Tibial artery (tissue), 4 donors: ENCODE results near the gene TEKT2.

Experiments used
- DNase-seq, 2 donors: peaks; one replicate each; pipeline ENCODE4 v3.0.0-alpha.2; 2019
- H3K27ac ChIP-seq, 2 donors: fragments of 200-600 bp; sonication (generic) in 1 of 2; 1 replicate in 1 of 2; 2 replicates in 1 of 2; pipeline ENCODE4 v1.5.1; 2018 to 2019; ENCODE audit warnings: mild to moderate bottlenecking in 1 of 2
- H3K27me3 ChIP-seq, 2 donors: fragments of 200-600 bp; sonication (generic) in 1 of 2; one replicate each; pipeline versions ENCODE4 v1.5.1 to v1.6.0; 2016 to 2019
- H3K36me3 ChIP-seq, 3 donors: fragments of 200-600 bp; sonication (generic) in 2 of 3; one replicate each; pipeline ENCODE4 v1.5.1; 2016 to 2019; ENCODE audit warnings: mild to moderate bottlenecking in 2 of 3
- H3K4me1 ChIP-seq, 4 donors: fragments of 200-600 bp; sonication (generic) in 2 of 4; 1 replicate in 3 of 4; 2 replicates in 1 of 4; pipeline ENCODE4 v1.5.1; 2016 to 2019
- H3K4me3 ChIP-seq, 2 donors: fragments of 200-600 bp; sonication (generic) in 1 of 2; 1 replicate in 1 of 2; 2 replicates in 1 of 2; pipeline ENCODE4 v1.5.1; 2018 to 2019; ENCODE audit warnings: mild to moderate bottlenecking in 2 of 2
- H3K9me3 ChIP-seq, 3 donors: fragments of 200-600 bp; sonication (generic) in 1 of 3; one replicate each; pipeline ENCODE4 v1.5.1; 2016 to 2019
- CTCF ChIP-seq, 2 experiments: fragments of 200-600 bp in 1 of 2; fragments of 450-650 bp in 1 of 2; IDR thresholded peaks; one replicate each; pipeline ENCODE4 v1.5.1; 2017 to 2019; ENCODE audit warnings: antibody characterized with exemption in 2 of 2, mild to moderate bottlenecking in 1 of 2, moderate library complexity in 1 of 2
- intact Hi-C: fragments of 100-400 bp; cut with DNase I; formaldehyde crosslinking; loops from one replicate; pipeline ENCODE4 v1.15.0; 2023; ENCODE audit warnings: low total_unique reads

Gene TEKT2

GRCh38 chr1:36087233-36088123, 3.6 kb downstream of the TEKT2 start:
- no peak overlapping the region for H3K27ac ChIP-seq
- H3K4me1 ChIP-seq: peaks cover 0 to 48% (median 38%) of the 10 kb centered on the region in 4 donors
- H3K4me3 ChIP-seq: no peak overlapping the region
- peaks cover 0 to 38% of the 10 kb centered on the region in 2 donors for H3K27me3 ChIP-seq
- peaks cover 11 to 23% (median 16%) of the 10 kb centered on the region in 3 donors for H3K36me3 ChIP-seq
- intact Hi-C loops: no loop called here
- TF ChIP-seq CTCF (IDR thresholded peaks at IDR 0.05): no peak
- H3K9me3 ChIP-seq: no peaks in the 10 kb centered on the region
- DNase-seq: no peak

DNA sequence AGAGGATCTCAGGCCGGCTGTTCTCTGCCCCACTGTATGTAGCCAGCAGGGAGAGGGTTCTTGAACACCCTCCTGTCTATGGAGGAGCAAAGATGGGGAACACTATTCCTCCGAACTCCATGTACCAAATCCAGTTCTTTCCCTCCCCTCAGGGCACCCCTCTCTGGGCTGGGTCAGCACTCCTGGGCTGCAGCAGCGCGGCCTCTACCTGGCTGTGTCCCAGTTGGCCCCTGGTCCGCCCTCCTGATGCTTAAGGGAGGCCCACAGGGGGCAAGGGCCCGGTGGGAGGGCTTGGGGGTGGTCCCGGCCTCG, 4.3 kb downstream of the TEKT2 start:
- H3K27me3 ChIP-seq: peaks cover 0 to 34% of the 10 kb centered on the region in 2 donors
- DNase-seq: no peak
- H3K27ac ChIP-seq: peak overlapping the region; percentile 87 to 90
- peak overlapping the region; percentile 71 to 86 for H3K4me3 ChIP-seq
- peaks cover 0 to 52% (median 41%) of the 10 kb centered on the region in 4 donors for H3K4me1 ChIP-seq
- intact Hi-C loops: no loop called here
- TF ChIP-seq CTCF (IDR thresholded peaks at IDR 0.05): no peak
- peaks cover 19 to 30% (median 23%) of the 10 kb centered on the region in 3 donors for H3K36me3 ChIP-seq
- H3K9me3 ChIP-seq: no peaks in the 10 kb centered on the region

- Histone ChIP-seq H3K27me3 (peaks cover 0 to 28% of the 10 kb centered on the region in 2 donors), H3K9me3 (no peaks in the 10 kb centered on the region), H3K4me1 (peaks cover 0 to 50% (median 41%) of the 10 kb centered on the region in 4 donors), H3K36me3 (peaks cover 24 to 36% (median 29%) of the 10 kb centered on the region in 3 donors), H3K27ac (peak within 1 kb of the TSS; percentile 87 to 90), H3K4me3 (peak within 1 kb of the TSS; percentile 71 to 86)
- peak; percentile 79 to 93 for DNase-seq
- peak; percentile 98 to 100 for TF ChIP-seq CTCF (IDR thresholded peaks at IDR 0.05)
- intact Hi-C loops: no loop called here
These were observed 4.9 kb downstream of the TEKT2 start, which contains the start of gene ADPRS for GRCh38 chr1:36088577-36089392. ADPRS (plus strand) TSS chr1:36088892; CDS start chr1:36088905, 13 bp downstream.

DNA sequence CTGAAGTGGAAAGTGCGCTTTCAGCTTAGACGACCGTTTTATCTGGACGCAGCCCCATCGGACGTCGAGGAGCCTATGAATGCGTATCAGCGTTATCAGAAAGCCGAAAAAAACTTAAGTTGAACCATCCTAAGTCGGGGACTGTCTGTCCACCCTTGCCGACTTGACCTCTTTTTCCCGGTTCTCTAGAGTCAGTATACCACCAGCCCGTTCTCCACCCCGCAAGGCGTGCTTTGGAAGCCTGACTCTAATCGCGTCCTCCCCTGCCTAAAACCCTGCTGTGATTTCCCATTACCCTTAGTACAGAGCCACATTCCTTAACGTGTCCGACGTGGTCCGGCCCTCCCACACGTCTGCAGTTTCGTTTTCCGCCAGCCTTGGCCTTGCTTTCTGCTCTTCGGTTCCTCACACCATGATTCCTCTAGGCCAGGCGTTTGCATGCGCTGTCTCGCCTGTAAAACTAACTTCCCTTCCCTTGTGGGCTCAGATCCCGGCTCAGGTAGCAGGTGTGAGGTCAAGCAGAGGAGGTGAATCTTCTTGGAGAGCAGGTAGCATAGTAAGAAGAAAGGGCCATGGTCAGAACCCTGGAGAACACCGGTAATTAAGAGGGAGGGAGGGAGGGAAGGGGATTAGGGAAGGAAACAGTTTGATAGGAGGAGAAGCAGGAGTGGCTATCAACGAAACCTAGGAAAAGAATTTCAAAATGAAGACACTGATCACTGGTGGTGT, 5.7 kb downstream of the TEKT2 start:
- TF ChIP-seq CTCF (IDR thresholded peaks at IDR 0.05): no peak
- H3K9me3 ChIP-seq: no peaks in the 10 kb centered on the region
- H3K27me3 ChIP-seq: peaks cover 0 to 20% of the 10 kb centered on the region in 2 donors
- peak overlapping the region; percentile 71 to 86 for H3K4me3 ChIP-seq
- peak in 1 of 2 donors; percentile 60 for DNase-seq
- intact Hi-C loops: no loop called here
- peaks cover 31 to 43% (median 37%) of the 10 kb centered on the region in 3 donors for H3K36me3 ChIP-seq
- H3K27ac ChIP-seq: peak overlapping the region; percentile 87 to 90
- peaks cover 0 to 46% (median 33%) of the 10 kb centered on the region in 4 donors for H3K4me1 ChIP-seq

GRCh38 chr1:36091141-36091540, 7.2 kb downstream of the TEKT2 start:
- no peak overlapping the region for H3K27ac ChIP-seq
- TF ChIP-seq CTCF (IDR thresholded peaks at IDR 0.05): no peak
- H3K4me1 ChIP-seq: peaks cover 0 to 49% (median 32%) of the 10 kb centered on the region in 4 donors
- intact Hi-C loops: no loop called here
- DNase-seq: peak in 1 of 2 donors; percentile 53
- H3K27me3 ChIP-seq: peaks cover 0 to 7% of the 10 kb centered on the region in 2 donors
- H3K4me3 ChIP-seq: no peak overlapping the region
- peaks cover 31 to 56% (median 42%) of the 10 kb centered on the region in 3 donors for H3K36me3 ChIP-seq
- no peaks in the 10 kb centered on the region for H3K9me3 ChIP-seq
